PFSK-1 (cell line): Measurements from ENCODE around the gene CATSPERB.

Experiments used
- FOXP2 ChIP-seq: optimal IDR thresholded peaks from 2 replicates; pipeline ENCODE3; 2011; ENCODE audit warnings: borderline replicate concordance, control low read depth, inconsistent platforms; ENCODE audit not compliant: insufficient read depth; ENCODE audit errors: extremely low read length, extremely low read depth
- POLR2AphosphoS5 ChIP-seq: IDR thresholded peaks from 2 replicates; pipeline ENCODE4 v1.6.1; 2012; ENCODE audit warnings: low read depth, mild to moderate bottlenecking, control low read depth, low read length, moderate library complexity
- SIN3A ChIP-seq: IDR thresholded peaks from 2 replicates; pipeline ENCODE4 v1.6.1; 2012; ENCODE audit warnings: mild to moderate bottlenecking, low read length, moderate library complexity, borderline replicate concordance; ENCODE audit not compliant: insufficient read depth
- TAF1 ChIP-seq: IDR thresholded peaks from 2 replicates; pipeline ENCODE4 v1.6.1; 2012; ENCODE audit warnings: low read length, control low read depth, borderline replicate concordance; ENCODE audit not compliant: insufficient read depth
- TF ChIP-seq, protein P1 (sequence below), 2 experiments: IDR thresholded peaks; 2 replicates each; pipeline versions ENCODE4 v1.6.1 to v1.8.0; 2011 to 2012; ENCODE audit warnings: low read depth in 2 of 2, low read length in 2 of 2, control low read depth in 1 of 2, inconsistent platforms in 1 of 2, mild to moderate bottlenecking in 1 of 2, moderate library complexity in 1 of 2; ENCODE audit not compliant: insufficient read depth in 1 of 2

The CATSPERB gene

DNA sequence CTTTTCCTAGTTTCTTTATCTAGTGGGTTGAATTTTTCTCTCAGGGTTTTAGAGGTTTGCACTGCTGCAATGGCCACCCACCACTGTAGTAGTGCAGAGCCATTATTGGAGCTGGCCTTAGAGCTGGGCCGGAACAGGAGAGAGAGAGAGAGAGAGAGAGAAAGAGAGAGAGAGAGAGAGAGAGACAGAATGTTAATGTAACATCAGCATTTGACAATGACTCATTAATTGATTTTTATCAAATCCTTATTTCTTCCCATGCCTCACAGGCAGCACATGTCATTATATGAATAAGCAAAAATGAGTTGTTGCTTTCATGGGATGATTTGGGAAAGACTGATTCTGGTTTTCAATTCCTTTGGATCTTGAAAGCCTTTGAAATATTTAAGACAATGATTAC, 145.5 kb downstream of the CATSPERB start:
- TF ChIP-seq POLR2AphosphoS5, result no peak
- no peak for TF ChIP-seq SIN3A
- TF ChIP-seq, protein P1, sequence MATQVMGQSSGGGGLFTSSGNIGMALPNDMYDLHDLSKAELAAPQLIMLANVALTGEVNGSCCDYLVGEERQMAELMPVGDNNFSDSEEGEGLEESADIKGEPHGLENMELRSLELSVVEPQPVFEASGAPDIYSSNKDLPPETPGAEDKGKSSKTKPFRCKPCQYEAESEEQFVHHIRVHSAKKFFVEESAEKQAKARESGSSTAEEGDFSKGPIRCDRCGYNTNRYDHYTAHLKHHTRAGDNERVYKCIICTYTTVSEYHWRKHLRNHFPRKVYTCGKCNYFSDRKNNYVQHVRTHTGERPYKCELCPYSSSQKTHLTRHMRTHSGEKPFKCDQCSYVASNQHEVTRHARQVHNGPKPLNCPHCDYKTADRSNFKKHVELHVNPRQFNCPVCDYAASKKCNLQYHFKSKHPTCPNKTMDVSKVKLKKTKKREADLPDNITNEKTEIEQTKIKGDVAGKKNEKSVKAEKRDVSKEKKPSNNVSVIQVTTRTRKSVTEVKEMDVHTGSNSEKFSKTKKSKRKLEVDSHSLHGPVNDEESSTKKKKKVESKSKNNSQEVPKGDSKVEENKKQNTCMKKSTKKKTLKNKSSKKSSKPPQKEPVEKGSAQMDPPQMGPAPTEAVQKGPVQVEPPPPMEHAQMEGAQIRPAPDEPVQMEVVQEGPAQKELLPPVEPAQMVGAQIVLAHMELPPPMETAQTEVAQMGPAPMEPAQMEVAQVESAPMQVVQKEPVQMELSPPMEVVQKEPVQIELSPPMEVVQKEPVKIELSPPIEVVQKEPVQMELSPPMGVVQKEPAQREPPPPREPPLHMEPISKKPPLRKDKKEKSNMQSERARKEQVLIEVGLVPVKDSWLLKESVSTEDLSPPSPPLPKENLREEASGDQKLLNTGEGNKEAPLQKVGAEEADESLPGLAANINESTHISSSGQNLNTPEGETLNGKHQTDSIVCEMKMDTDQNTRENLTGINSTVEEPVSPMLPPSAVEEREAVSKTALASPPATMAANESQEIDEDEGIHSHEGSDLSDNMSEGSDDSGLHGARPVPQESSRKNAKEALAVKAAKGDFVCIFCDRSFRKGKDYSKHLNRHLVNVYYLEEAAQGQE (IDR thresholded peaks at IDR 0.05; ENCODE audit: insufficient read depth in 1 of 2, low read depth in 2 of 2, low read length in 2 of 2), result no peak
- no peak for TF ChIP-seq FOXP2
- TF ChIP-seq TAF1, result no peak

DNA sequence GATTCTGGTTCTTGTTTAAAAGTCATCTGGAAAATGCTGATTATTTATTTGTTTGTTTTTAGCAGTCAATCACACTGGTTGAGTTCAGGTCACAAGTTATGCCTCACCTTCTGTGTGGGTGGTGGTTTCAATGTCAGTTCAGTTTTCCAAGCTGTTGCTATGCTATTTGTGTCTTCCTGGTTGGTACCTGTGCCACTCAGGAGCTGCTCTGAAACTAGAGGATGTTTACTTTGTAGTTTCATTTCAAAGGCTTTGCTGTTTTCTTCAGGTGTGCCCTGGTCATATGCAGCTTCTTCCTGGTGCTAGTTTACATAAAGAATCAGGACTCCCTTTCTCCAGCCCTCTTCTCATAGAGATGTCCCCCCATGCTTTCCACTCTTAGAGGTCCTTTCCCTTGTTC, 146.0 kb downstream of the CATSPERB start:
- TF ChIP-seq, protein P1 (IDR thresholded peaks at IDR 0.05; ENCODE audit: insufficient read depth in 1 of 2, low read depth in 2 of 2, low read length in 2 of 2), result no peak
- no peak for TF ChIP-seq TAF1
- no peak for TF ChIP-seq POLR2AphosphoS5
- no peak for TF ChIP-seq SIN3A
- no peak for TF ChIP-seq FOXP2

- TF ChIP-seq TAF1 (no peak), FOXP2 (no peak), POLR2AphosphoS5 (no peak), SIN3A (no peak)
- TF ChIP-seq, protein P1 (IDR thresholded peaks at IDR 0.05; ENCODE audit: insufficient read depth in 1 of 2, low read depth in 2 of 2, low read length in 2 of 2), result no peak
These were observed 149.1 kb downstream of the CATSPERB start for GRCh38 chr14:91582761-91583160.

DNA sequence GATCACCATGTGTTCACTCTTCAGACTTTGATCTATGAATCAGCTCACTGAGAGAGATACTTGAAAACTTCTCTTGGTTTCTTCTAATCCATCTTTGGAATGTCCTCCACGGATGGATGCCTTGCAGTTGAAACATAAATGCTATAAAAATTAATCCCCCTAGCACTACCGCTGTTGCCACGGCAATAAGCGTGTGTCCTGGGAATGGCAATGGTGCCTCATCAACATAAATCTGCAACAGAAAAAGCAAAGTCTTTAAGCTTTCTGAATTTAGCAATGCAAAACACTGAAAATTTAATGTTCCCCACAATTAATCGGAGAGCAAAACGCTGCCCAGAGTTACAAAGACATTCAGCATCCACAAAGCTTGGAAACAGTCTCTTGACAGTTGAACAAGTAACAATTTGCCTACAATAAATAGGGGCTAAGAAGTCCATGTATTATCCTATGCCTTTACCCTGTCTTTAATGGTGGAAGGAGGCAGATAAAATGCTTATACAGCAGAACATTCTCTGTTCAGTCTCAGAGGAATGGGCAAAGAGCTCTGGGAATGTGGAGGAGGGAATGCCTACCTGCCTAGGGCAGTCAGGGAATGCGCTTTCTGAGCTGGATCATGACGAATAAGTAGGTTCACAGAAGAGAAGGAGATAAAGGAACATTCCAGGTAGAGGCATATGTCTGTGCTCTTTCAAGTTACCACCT, 150.9 kb downstream of the CATSPERB start:
- no peak for TF ChIP-seq POLR2AphosphoS5
- no peak for TF ChIP-seq FOXP2
- no peak for TF ChIP-seq TAF1
- TF ChIP-seq SIN3A, result no peak
- TF ChIP-seq, protein P1 (IDR thresholded peaks at IDR 0.05; ENCODE audit: insufficient read depth in 1 of 2, low read depth in 2 of 2, low read length in 2 of 2), result no peak
